PFSK-1 (cell line): Measurements from ENCODE around the gene ANKRD17.

Source experiments
- POLR2AphosphoS5 ChIP-seq: IDR thresholded peaks from 2 replicates; pipeline ENCODE4 v1.6.1; 2012; ENCODE audit warnings: low read depth, mild to moderate bottlenecking, control low read depth, low read length, moderate library complexity
- SIN3A ChIP-seq: IDR thresholded peaks from 2 replicates; pipeline ENCODE4 v1.6.1; 2012; ENCODE audit warnings: mild to moderate bottlenecking, low read length, moderate library complexity, borderline replicate concordance; ENCODE audit not compliant: insufficient read depth

DNA sequence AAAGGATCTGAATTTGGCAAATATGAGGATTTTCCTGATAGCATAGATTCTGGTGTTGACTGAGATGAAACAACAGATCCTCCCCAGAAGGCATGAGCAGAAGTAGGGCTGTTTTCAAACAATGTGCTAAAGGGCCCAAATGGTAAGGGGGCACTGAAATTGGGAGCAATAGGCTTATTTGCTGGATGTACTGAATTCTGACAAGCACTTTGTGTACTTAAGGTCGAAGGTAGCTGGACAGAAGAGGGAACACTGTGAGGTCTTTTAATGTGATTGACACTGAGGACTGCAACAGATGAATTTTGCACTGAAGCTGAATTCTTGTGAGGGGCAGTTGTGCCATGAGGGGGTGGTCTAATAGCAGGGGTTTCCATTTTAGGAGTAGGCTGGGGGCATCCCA, 167.9 kb downstream of the ANKRD17 start:
- TF ChIP-seq POLR2AphosphoS5, result no peak
- TF ChIP-seq SIN3A, result no peak
